CD4-positive, alpha-beta T cell treated with Interleukin-12 subunit alpha and Interleukin-12 subunit beta, for 1 hour (primary cell): ENCODE results near the gene AFF4.
"Not testable (repeated sequence)": the region's sequence is repeated elsewhere in the genome, so short reads cannot be mapped to it uniquely, and the experiment has no call there.

Experiments
- DNase-seq: peaks from one replicate; pipeline ENCODE4 v3.0.0-alpha.2; 2020

AFF4 gene

GRCh38 chr5:132952829-132953228, 10.6 kb downstream of the AFF4 start:
- DNase-seq = no peak

GRCh38 chr5:132951897-132952296, 11.5 kb downstream of the AFF4 start:
- no peak for DNase-seq

GRCh38 chr5:132949136-132949535, 14.3 kb downstream of the AFF4 start:
- DNase-seq = no peak

- no peak for DNase-seq
Observed at GRCh38 chr5:132947671-132948070, 15.8 kb downstream of the AFF4 start.

- not testable (repeated sequence) for DNase-seq
Observed at GRCh38 chr5:132945315-132945714, 18.1 kb downstream of the AFF4 start.

- no peak for DNase-seq
Observed at GRCh38 chr5:132943362-132944022, 19.9 kb downstream of the AFF4 start.

GRCh38 chr5:132941331-132941730, 22.1 kb downstream of the AFF4 start:
- no peak for DNase-seq

GRCh38 chr5:132928062-132928407, 35.4 kb downstream of the AFF4 start:
- DNase-seq = no peak

- DNase-seq = no peak
Observed at GRCh38 chr5:132927355-132928061, 35.9 kb downstream of the AFF4 start.

- no peak for DNase-seq
Observed at GRCh38 chr5:132926437-132926836, 37.0 kb downstream of the AFF4 start.

GRCh38 chr5:132916086-132916485, 47.3 kb downstream of the AFF4 start:
- DNase-seq = no peak

- DNase-seq = no peak
Observed at GRCh38 chr5:132915681-132916080, 47.8 kb downstream of the AFF4 start.

- DNase-seq = no peak
Observed at GRCh38 chr5:132909702-132910101, 53.7 kb downstream of the AFF4 start.

- no peak for DNase-seq
Observed at GRCh38 chr5:132907161-132907560, 56.3 kb downstream of the AFF4 start.

- no peak for DNase-seq
Observed at GRCh38 chr5:132905938-132906337, 57.5 kb downstream of the AFF4 start.

GRCh38 chr5:132901730-132902129, 61.7 kb downstream of the AFF4 start:
- no peak for DNase-seq

GRCh38 chr5:132901036-132901435, 62.4 kb downstream of the AFF4 start:
- DNase-seq = no peak

GRCh38 chr5:132898094-132898493, 65.3 kb downstream of the AFF4 start:
- no peak for DNase-seq

- DNase-seq = no peak
Observed at GRCh38 chr5:132896685-132897084, 66.7 kb downstream of the AFF4 start.

- no peak for DNase-seq
Observed at GRCh38 chr5:132895719-132896305, 67.6 kb downstream of the AFF4 start.

GRCh38 chr5:132890817-132891216, 72.6 kb downstream of the AFF4 start:
- no peak for DNase-seq

- DNase-seq = no peak
Observed at GRCh38 chr5:132889501-132889900, 73.9 kb downstream of the AFF4 start.

- no peak for DNase-seq
Observed at GRCh38 chr5:132887283-132887682, 76.2 kb downstream of the AFF4 start.

GRCh38 chr5:132886064-132886823, 77.2 kb downstream of the AFF4 start:
- DNase-seq = no peak
